ENCODE measurements around the gene FDXR. TPM values are rescaled to one million over a fixed set of nuclear protein-coding genes. Genes with fewer than 3 reads are reported as not detected.
A peak's percentile ranks its signal among the peaks of the same experiment; 100 is the strongest.

The FDXR gene
- total RNA-seq, 1 donor from 2014 or later = 28.1 TPM

DNA sequence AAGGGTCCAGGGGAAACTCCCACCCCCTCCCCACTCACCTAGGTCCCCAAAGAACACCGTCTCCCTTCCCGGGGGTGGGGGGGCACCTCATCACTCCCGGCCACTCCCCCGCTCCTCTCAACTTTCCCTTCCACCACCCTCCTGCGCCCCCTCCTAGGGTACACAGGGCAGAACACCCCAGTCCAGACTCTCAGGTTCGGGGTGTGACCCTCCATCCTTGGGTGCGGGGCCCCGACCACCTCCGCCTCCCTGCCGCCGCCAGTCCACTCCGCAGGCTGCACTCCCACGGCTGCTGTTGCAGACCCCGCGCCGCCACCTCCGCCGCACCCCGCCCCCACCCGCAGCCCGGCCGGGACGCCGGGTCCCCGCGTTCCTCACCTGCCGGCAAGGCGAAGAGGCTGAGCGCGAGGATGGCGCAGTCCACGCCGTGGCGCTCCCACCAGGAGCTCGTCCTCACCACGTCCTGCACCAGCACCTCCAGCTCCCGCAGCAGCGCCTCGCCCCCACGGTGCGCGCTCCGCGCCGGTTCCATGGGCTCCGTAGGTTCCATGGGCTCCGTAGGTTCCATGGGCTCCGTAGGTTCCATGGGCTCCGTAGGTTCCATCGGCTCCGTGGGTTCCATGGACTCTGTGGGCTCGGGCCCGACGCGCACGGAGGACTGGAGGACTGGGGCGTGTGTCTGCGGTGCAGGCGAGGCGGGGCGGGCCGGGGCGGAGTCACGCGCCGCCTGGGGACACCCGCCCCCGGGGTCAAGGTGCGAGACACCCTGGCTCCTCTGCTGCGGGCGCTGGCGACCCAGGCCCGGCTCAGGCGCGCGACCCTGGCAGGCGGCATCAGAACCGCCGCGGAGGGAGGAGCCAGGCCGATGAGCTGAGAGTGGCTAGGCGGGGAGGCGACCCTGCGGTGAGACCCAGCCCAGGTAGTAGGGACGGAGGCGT is 20.4 kb upstream of the FDXR start, which contains the start of gene FADS6:
FADS6 (minus strand) TSS at position 660 of the 938 bp plus-strand sequence; CDS start at position 622, 38 bp downstream.
- Mint-ChIP-seq H3K27ac (no peak within 1 kb of the TSS), H3K9me3 (no peaks in the 10 kb centered on the region), H3K4me3 (peak within 1 kb of the TSS; percentile 87), H3K27me3 (peaks cover 77% of the 10 kb centered on the region), H3K36me3 (no peaks in the 10 kb centered on the region), H3K4me1 (ENCODE audit: unreplicated experiment) (peaks cover 3% of the 10 kb centered on the region)
- TF ChIP-seq, protein P1, sequence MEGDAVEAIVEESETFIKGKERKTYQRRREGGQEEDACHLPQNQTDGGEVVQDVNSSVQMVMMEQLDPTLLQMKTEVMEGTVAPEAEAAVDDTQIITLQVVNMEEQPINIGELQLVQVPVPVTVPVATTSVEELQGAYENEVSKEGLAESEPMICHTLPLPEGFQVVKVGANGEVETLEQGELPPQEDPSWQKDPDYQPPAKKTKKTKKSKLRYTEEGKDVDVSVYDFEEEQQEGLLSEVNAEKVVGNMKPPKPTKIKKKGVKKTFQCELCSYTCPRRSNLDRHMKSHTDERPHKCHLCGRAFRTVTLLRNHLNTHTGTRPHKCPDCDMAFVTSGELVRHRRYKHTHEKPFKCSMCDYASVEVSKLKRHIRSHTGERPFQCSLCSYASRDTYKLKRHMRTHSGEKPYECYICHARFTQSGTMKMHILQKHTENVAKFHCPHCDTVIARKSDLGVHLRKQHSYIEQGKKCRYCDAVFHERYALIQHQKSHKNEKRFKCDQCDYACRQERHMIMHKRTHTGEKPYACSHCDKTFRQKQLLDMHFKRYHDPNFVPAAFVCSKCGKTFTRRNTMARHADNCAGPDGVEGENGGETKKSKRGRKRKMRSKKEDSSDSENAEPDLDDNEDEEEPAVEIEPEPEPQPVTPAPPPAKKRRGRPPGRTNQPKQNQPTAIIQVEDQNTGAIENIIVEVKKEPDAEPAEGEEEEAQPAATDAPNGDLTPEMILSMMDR (conservative IDR thresholded peaks at IDR 0.05) = no peak
- DNase-seq (ENCODE audit: extremely low spot score, unreplicated experiment) = no peak

DNA sequence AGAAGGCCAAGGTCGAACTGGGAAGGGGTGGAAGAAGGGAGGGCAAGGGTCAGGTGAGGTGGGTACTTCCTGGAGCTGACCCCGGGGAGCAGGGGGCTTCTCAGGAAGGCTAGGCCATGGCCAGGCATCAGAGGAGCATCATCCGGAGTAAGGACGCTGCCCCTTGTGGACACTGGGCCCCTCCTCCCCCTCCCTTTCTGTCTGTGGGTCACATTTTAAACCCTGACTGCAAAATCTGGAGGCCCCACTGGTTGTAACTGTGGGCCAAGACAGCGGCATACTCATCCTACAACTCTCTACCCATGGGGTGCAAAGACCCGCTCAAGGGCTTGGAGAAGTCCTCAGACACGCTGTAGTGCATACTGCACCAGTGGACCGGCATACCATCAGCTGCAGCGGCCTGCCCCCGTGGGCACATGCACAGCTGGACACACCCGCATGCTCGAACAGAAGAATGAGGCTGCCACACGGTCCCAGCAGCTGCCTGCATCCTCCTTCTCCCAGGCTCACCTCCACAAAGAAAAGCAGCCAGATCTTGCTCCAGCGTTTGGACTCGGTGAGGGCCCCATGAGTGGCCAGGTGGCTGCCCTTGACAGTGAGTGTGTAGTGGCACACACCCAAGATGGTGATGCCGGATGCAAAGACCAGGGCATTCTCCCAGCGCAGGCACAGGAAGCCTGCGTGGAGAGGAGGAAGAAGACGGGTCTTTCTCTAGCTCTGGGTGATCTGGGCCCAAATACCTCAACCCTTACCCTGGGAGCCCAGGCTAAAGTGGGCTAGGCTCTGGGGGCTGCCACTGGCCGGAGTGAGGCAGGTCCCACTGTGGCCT is 19.4 kb upstream of the FDXR start:
- DNase-seq (ENCODE audit: extremely low spot score, unreplicated experiment) = no peak
- TF ChIP-seq, protein P1 (conservative IDR thresholded peaks at IDR 0.05) = no peak
- peak overlapping the region; percentile 48 for H3K4me3 Mint-ChIP-seq
- H3K27me3 Mint-ChIP-seq = peaks cover 74% of the 10 kb centered on the region
- H3K4me1 Mint-ChIP-seq (ENCODE audit: unreplicated experiment) = peaks cover 3% of the 10 kb centered on the region
- no peaks in the 10 kb centered on the region for H3K36me3 Mint-ChIP-seq
- H3K27ac Mint-ChIP-seq = no peak overlapping the region
- no peaks in the 10 kb centered on the region for H3K9me3 Mint-ChIP-seq

DNA sequence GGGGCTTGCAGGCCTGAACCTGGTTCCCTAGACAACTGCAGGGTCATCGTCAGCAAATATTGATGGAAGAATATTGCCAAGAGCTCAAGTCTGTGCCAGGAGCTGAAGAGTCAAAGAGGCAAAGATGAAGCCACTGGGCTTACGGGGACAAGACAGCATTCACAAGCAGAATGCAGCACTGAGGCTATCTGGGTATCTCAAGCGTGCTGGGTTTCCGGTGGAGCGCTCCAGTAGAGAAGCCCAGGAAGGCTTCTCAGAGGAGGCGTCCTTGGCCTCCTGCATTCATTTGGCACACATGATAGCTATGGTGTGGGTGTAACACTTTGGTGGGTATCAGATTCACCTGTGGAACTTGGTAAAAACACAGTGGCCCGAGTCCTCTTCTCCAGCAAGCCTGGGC is 17.8 kb upstream of the FDXR start:
- H3K36me3 Mint-ChIP-seq = no peaks in the 10 kb centered on the region

DNA sequence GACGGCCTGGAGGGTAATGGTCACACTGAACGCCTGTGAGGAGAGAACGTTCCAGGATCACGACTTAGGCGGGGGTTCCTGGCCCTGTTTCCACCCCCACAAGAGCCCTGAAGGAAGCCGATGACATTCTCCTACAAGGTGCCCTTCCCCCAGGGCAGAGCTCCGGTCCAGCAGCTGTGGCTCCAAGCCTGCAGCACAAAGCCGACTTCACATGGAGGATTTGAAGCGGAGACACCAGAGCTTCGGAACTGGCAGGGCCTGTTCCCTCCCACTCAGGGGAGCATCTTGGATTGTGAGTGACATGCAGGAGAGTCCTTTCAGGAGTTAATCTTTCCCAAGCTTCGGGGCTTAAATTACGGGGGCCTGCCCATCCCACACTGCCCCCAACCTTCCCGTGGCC is 15.7 kb upstream of the FDXR start:
- Mint-ChIP-seq H3K4me1 (ENCODE audit: unreplicated experiment) (no peaks in the 10 kb centered on the region), H3K27ac (no peak overlapping the region), H3K36me3 (no peaks in the 10 kb centered on the region), H3K9me3 (no peaks in the 10 kb centered on the region), H3K4me3 (no peak overlapping the region), H3K27me3 (peaks cover 45% of the 10 kb centered on the region)
- DNase-seq (ENCODE audit: extremely low spot score, unreplicated experiment) = no peak
- TF ChIP-seq, protein P1 (conservative IDR thresholded peaks at IDR 0.05) = no peak

More for the DNA sequence above, 17.8 kb upstream of the FDXR start:
- DNase-seq (ENCODE audit: extremely low spot score, unreplicated experiment) = no peak
- TF ChIP-seq, protein P1 (conservative IDR thresholded peaks at IDR 0.05) = no peak
- H3K27me3 Mint-ChIP-seq = peaks cover 63% of the 10 kb centered on the region
- H3K27ac Mint-ChIP-seq = no peak overlapping the region
- H3K4me1 Mint-ChIP-seq (ENCODE audit: unreplicated experiment) = peaks cover 3% of the 10 kb centered on the region
- H3K9me3 Mint-ChIP-seq = no peaks in the 10 kb centered on the region
- H3K4me3 Mint-ChIP-seq = no peak overlapping the region

DNA sequence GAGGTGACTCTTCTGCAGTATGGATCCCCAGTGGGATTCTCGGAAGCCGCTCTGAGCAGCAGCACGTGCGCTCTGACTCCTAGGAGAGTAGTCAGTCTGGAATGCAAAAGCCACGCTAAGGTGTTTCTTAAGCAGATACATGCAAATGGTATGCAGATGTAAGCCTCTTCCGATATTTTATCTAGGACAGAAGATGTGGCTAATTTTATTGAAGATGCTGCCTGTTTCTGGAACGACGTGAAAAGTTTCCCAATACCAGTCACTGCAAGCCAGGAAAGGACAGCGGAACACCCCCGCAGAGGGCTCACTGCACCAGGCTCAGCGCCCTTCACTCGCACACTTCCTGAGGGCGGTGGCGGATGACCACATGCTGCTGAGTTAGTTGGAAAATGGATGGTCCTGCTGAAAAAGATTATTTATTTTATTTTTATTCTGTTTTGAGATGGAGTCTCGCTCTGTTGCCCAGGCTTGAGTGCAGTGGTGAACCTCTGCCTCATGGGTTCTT is 10.5 kb upstream of the FDXR start:
- no peaks in the 10 kb centered on the region for H3K36me3 Mint-ChIP-seq
- H3K27ac Mint-ChIP-seq = no peak overlapping the region
- no peaks in the 10 kb centered on the region for H3K9me3 Mint-ChIP-seq
- peaks cover 32% of the 10 kb centered on the region for H3K27me3 Mint-ChIP-seq
- TF ChIP-seq, protein P1 (conservative IDR thresholded peaks at IDR 0.05) = no peak
- no peak overlapping the region for H3K4me3 Mint-ChIP-seq
- no peaks in the 10 kb centered on the region for H3K4me1 Mint-ChIP-seq (ENCODE audit: unreplicated experiment)
- no peak for DNase-seq (ENCODE audit: extremely low spot score, unreplicated experiment)
